OCI-LY3 (cell line): Measurements from ENCODE around the gene PTPRM.

ENCODE experiments used
- CTCF ChIP-seq: fragments of 200-600, 300-600 bp; sonication (generic); IDR thresholded peaks from 2 replicates; pipeline ENCODE4 v1.5.1; 2014; ENCODE audit warnings: antibody characterized with exemption, low read length, low read depth
- EZH2phosphoT487 ChIP-seq: fragments of 200-600 bp; shearing (Covaris generic); IDR thresholded peaks from 2 replicates; pipeline ENCODE4 v1.6.1; 2018; ENCODE audit warnings: antibody characterized with exemption, mixed run types, low read depth

- TF ChIP-seq CTCF (no peak), EZH2phosphoT487 (no peak)
These were observed 881.0 kb downstream of the PTPRM start for GRCh38 chr18:8448130-8448529.
